HepG2 (cell line): Measurements from ENCODE around the gene ABCG8. TPM values are rescaled to one million over a fixed set of nuclear protein-coding genes. Genes with fewer than 3 reads are reported as not detected.

Experiments used
- ATAC-seq: fragments of 200-7000 bp; cut with Tn5 transposase; 3 replicates; pipeline ENCODE4 v1.9.1; 2020; ENCODE audit warnings: mild to moderate bottlenecking, moderate library complexity
- BruUV-seq: library from RNA; stranded (reverse); fragments of 400-500 nt; replicated peaks from 2 replicates; lab custom pipeline; 2021; lab: Mats Ljungman, UMichigan
- CTCF ChIA-PET: fragments of 300-600 bp; formaldehyde crosslinking; extraction: SDS; loops from one replicate; lab custom pipeline; 2021; ENCODE audit warnings: low total read pairs, inconsistent platforms, low intra/inter-chr PET ratio; lab: Yijun Ruan, JAX
- POLR2A ChIA-PET: fragments of 350-600 bp; sonication (Branson Sonifier 250); formaldehyde crosslinking; loops from one replicate; lab custom pipeline; 2020; ENCODE audit warnings: antibody characterized with exemption, inconsistent platforms; lab: Yijun Ruan, JAX
- DNase-seq: peaks from one replicate; pipeline ENCODE4 v3.0.0-alpha.2; 2015; ENCODE audit warnings: low spot score
- FAIRE-seq: peaks from 3 replicates; lab custom pipeline; 2011; peaks lifted over from hg19 to GRCh38; lab: Jason Lieb, UNC
- H2AFZ ChIP-seq: one replicate; pipeline ENCODE4 v1.6.1; 2011; ENCODE audit warnings: low read length, inconsistent platforms
- H3K27ac ChIP-seq: fragments of 300-600 bp; 3 replicates; pipeline ENCODE4 v1.8.0; 2011; ENCODE audit warnings: mixed run types, mild to moderate bottlenecking, mixed read lengths, low read length, inconsistent platforms; ENCODE audit not compliant: insufficient read depth; ENCODE audit errors: extremely low read length
- H3K27me3 ChIP-seq, 2 experiments: fragments of 200-600 bp in 1 of 2; 2 replicates in 1 of 2; 3 replicates in 1 of 2; pipeline versions ENCODE4 v1.6.0 to v1.8.0; 2011; ENCODE audit warnings: low read length in 2 of 2, mild to moderate bottlenecking in 2 of 2, moderate library complexity in 2 of 2, inconsistent platforms in 1 of 2; ENCODE audit not compliant: insufficient read depth in 2 of 2, control insufficient read depth in 1 of 2
- H3K36me3 ChIP-seq, 2 experiments: fragments of 200-600 bp in 1 of 2; replicated peaks in 1 of 2; 2 replicates in 1 of 2; 3 replicates in 1 of 2; pipeline versions ENCODE4 v1.5.1 to v1.8.0; 2011; ENCODE audit warnings: low read length in 2 of 2, inconsistent platforms in 1 of 2; ENCODE audit not compliant: insufficient read depth in 2 of 2, control insufficient read depth in 1 of 2
- H3K4me1 ChIP-seq: 2 replicates; pipeline ENCODE4 v1.5.1; 2012; ENCODE audit warnings: low read length, inconsistent platforms; ENCODE audit not compliant: insufficient read depth
- H3K4me2 ChIP-seq: 2 replicates; pipeline ENCODE4 v1.6.0; 2011; ENCODE audit warnings: low read depth, low read length, inconsistent platforms
- H3K4me3 ChIP-seq, 3 experiments: fragments of 200-600 bp in 1 of 3; sonication (generic), shearing (Covaris generic) in 1 of 3; replicated peaks in 1 of 3; 2 replicates each; pipeline ENCODE4 v1.5.1; 2011 to 2016; ENCODE audit warnings: low read length in 3 of 3, inconsistent platforms in 2 of 3, low read depth in 2 of 3, mild to moderate bottlenecking in 2 of 3, control low read depth in 1 of 3, mixed read lengths in 1 of 3; ENCODE audit not compliant: insufficient read depth in 1 of 3
- H3K79me2 ChIP-seq: one replicate; pipeline ENCODE4 v1.6.1; 2011; ENCODE audit warnings: low read length, inconsistent platforms; ENCODE audit not compliant: insufficient read depth
- H3K9ac ChIP-seq: 2 replicates; pipeline ENCODE4 v1.6.0; 2011; ENCODE audit warnings: mild to moderate bottlenecking, low read depth, low read length, inconsistent platforms; ENCODE audit not compliant: insufficient read depth
- H3K9me3 ChIP-seq: 2 replicates; pipeline ENCODE4 v1.5.1; 2012; ENCODE audit warnings: mild to moderate bottlenecking, low read length
- H4K20me1 ChIP-seq: 2 replicates; pipeline ENCODE4 v1.6.0; 2011; ENCODE audit warnings: inconsistent platforms, mild to moderate bottlenecking, low read length, moderate library complexity; ENCODE audit not compliant: insufficient read depth
- FOXP1 ChIP-seq, 2 experiments: fragments of 450-650 bp in 1 of 2; IDR thresholded peaks; 2 replicates each; pipeline ENCODE4 v1.6.1; 2017 to 2018; ENCODE audit warnings: antibody characterized with exemption in 1 of 2
- POLR2AphosphoS2 ChIP-seq: IDR thresholded peaks from 2 replicates; pipeline ENCODE4 v1.6.1; 2011; ENCODE audit warnings: low read depth, low read length, improper control_type of control experiment
- PRPF4 ChIP-seq: fragments of 200-400 bp; formaldehyde crosslinking; IDR thresholded peaks from 2 replicates; pipeline ENCODE4 v1.6.1; 2016; ENCODE audit warnings: low read length, low read depth; ENCODE audit not compliant: poor library complexity, severe bottlenecking
- SALL1 ChIP-seq: sonication (generic); formaldehyde crosslinking; IDR thresholded peaks from 2 replicates; pipeline ENCODE4 v1.8.0; 2022; ENCODE audit warnings: mild to moderate bottlenecking, missing genetic modification reagents
- SPEN ChIP-seq: sonication (generic); formaldehyde crosslinking; IDR thresholded peaks from 2 replicates; pipeline ENCODE4 v1.5.1; 2020; ENCODE audit warnings: low read depth, mild to moderate bottlenecking, missing genetic modification reagents
- TARDBP ChIP-seq: sonication (generic); formaldehyde crosslinking; IDR thresholded peaks from 2 replicates; pipeline ENCODE4 v1.8.0; 2022; ENCODE audit warnings: mild to moderate bottlenecking, missing genetic modification reagents
- YEATS2 ChIP-seq: sonication (generic); formaldehyde crosslinking; IDR thresholded peaks from 2 replicates; pipeline ENCODE4 v1.4.0; 2020; ENCODE audit warnings: missing genetic modification reagents, borderline replicate concordance
- ZBTB7B ChIP-seq: sonication (generic); formaldehyde crosslinking; IDR thresholded peaks from 2 replicates; pipeline ENCODE4 v1.4.0; 2020; ENCODE audit warnings: missing genetic modification reagents
- ZNF124 ChIP-seq: sonication (generic); formaldehyde crosslinking; IDR thresholded peaks from 2 replicates; pipeline ENCODE4 v1.4.0; 2020; ENCODE audit warnings: missing genetic modification reagents
- ZNF292 ChIP-seq: sonication (generic); formaldehyde crosslinking; IDR thresholded peaks from 2 replicates; pipeline ENCODE4 v1.8.1; 2022; ENCODE audit warnings: mild to moderate bottlenecking, low read depth, missing genetic modification reagents, borderline replicate concordance
- ZNF775 ChIP-seq: sonication (generic); formaldehyde crosslinking; IDR thresholded peaks from 2 replicates; pipeline ENCODE4 v1.4.0; 2020; ENCODE audit warnings: missing genetic modification reagents, mild to moderate bottlenecking, moderate library complexity, borderline replicate concordance
- WGBS: methylation state at CpG from one replicate; pipeline ENCODE4 v1.1.6; 2017; ENCODE audit warnings: low lambda C conversion rate; 5-methylcytosine and 5-hydroxymethylcytosine counted together
- in situ Hi-C: cut with HindIII; loops from 2 replicates; pipeline ENCODE4 v1.10.0; 2017; ENCODE audit warnings: low pct_unique_long_range_greater_than_20kb; ENCODE audit not compliant: extremely low pct_ligation_motif_present
- intact Hi-C: fragments of 100-400 bp; cut with micrococcal nuclease; formaldehyde crosslinking; loops from one replicate; pipeline ENCODE4 v1.10.0; 2022; ENCODE audit not compliant: unreplicated experiment
- polyA plus RNA-seq, 8 experiments: library from polyadenylated mRNA; depleted of rRNA in 3 of 8; stranded (reverse) in 7 of 8; unstranded in 1 of 8; fragments of >200 nt; fragmentation: Illumina TruSeq in 4 of 8; extraction: Trizol in 4 of 8; gene quantifications; 2 replicates each; pipeline versions ENCODE4 v1.2.1 to v1.2.3, GENCODE V29; 2011 to 2016; ENCODE audit warnings: low read depth in 4 of 8, missing spikeins in 1 of 8, mixed read lengths in 1 of 8; ENCODE audit not compliant: insufficient read depth in 1 of 8
- total RNA-seq, 5 experiments: library from RNA; depleted of rRNA; stranded (reverse); fragments of >200 nt; fragmentation: Illumina TruSeq; extraction: Trizol; gene quantifications; 2 replicates each; pipeline ENCODE4 v1.2.3, GENCODE V29; 2016; ENCODE audit warnings: low read depth in 1 of 5
- TF ChIP-seq, protein P1 (sequence below): sonication (generic); formaldehyde crosslinking; IDR thresholded peaks from 2 replicates; pipeline ENCODE4 v1.8.0; 2023; ENCODE audit warnings: mild to moderate bottlenecking, missing genetic modification reagents
- TF ChIP-seq, protein P2 (sequence below): sonication (generic); formaldehyde crosslinking; IDR thresholded peaks from 2 replicates; pipeline ENCODE4 v1.5.1; 2020; ENCODE audit warnings: missing genetic modification reagents, mild to moderate bottlenecking, borderline replicate concordance
- TF ChIP-seq, protein P3 (sequence below): sonication (generic); formaldehyde crosslinking; conservative IDR thresholded peaks from 2 replicates; pipeline ENCODE4 v1.8.1; 2023; ENCODE audit warnings: missing genetic modification reagents

Gene ABCG8
- total and polyA plus RNA-seq, 2 of the 13 experiments (the other 11 are each of a cell fraction or from before 2014, with no cell fraction given): 8.1 to 8.8 TPM

DNA sequence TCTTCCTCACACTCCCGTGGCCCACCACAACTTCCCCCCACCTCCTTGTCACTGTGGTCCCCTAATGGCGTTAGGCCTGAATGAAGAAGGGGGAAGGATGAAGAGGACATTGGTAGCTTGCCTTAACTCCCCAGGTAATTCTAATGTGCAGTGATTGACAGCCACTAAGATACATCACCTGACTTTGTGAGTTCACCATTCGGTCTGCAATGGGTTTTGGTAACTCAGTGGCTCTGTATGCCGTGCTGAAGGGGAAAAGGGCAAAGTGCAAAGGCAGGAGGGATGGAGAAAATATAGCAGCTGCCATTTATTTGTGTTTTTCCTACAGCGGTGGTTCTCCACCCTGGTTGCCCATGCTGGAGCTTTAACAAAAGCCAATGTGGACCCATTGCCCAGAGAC is 42.2 kb downstream of the ABCG8 start (continued):
- TF ChIP-seq, protein P1, sequence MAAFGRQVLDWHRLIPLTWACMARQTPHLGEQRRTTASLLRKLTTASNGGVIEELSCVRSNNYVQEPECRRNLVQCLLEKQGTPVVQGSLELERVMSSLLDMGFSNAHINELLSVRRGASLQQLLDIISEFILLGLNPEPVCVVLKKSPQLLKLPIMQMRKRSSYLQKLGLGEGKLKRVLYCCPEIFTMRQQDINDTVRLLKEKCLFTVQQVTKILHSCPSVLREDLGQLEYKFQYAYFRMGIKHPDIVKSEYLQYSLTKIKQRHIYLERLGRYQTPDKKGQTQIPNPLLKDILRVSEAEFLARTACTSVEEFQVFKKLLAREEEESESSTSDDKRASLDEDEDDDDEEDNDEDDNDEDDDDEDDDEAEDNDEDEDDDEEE (CRISPR knock-in tag): no peak
- TF ChIP-seq TARDBP (CRISPR knock-in tag): 0 out of 2 replicates have a peak, but pooled peaks have one; percentile 30
- peak; percentile 47; the same call in 1 of the 2 replicates for TF ChIP-seq SPEN (CRISPR knock-in tag)

DNA sequence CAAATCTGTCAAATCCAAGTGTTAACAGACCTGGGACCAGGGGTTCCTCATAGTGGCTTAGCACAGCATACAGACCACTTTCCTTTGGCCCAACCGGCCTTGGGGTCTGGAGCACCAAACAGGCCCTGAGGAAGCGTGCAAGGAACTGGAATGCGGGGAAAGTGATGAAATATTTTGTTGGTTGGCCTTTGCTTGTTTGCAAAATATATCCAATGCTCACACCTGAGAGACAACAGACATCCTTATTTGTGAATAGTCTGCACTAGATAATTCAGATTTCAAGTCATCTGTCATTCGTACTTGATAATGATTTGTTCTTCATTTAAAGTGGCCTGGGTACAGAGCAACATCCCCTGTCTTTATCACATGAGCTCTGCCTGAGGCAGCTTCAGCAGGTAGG is 43.5 kb downstream of the ABCG8 start:
- peak; percentile 35 for ATAC-seq
- H3K4me3 ChIP-seq: peak overlapping the region in 2 of 3 experiments; percentile 35 to 36; a peak in 3 of 6 replicates
- H3K27ac ChIP-seq: peak overlapping the region; percentile 1
- no peaks in the 10 kb centered on the region for H3K79me2 ChIP-seq
- no peaks in the 10 kb centered on the region for H3K27me3 ChIP-seq
- H3K4me1 ChIP-seq: peaks cover 54% of the 10 kb centered on the region
- no peaks in the 10 kb centered on the region for H3K9me3 ChIP-seq
- no TSS peak for BruUV-seq
- 16% methylated on average over 4 of the region's 4 CpGs for WGBS
- H4K20me1 ChIP-seq: no peaks in the 10 kb centered on the region
- H2AFZ ChIP-seq: no peak overlapping the region
- no peak overlapping the region for H3K9ac ChIP-seq
- intact Hi-C loops (loop anchor here (1.0 to 5.0 kb wide), 2 partner anchors 75 to 270 kb away; no protein-coding TSS in a partner anchor), in situ Hi-C loops (no loop called here)
- CTCF ChIA-PET: no interaction called here
- FAIRE-seq: no peak
- DNase-seq: no peak
- POLR2A ChIA-PET: interaction anchor here (1.1 kb wide), 2 partner anchors 63 to 75 kb away, joined by 4 read pairs; no protein-coding TSS in a partner anchor
- peak overlapping the region; percentile 60 for H3K4me2 ChIP-seq
- peaks cover 3 to 9% of the 10 kb centered on the region in 2 experiments for H3K36me3 ChIP-seq
- TF ChIP-seq ZNF124 (CRISPR knock-in tag) (no peak), POLR2AphosphoS2 (no peak), ZNF292 (0 out of 2 replicates have a peak, but pooled peaks have one; percentile 14), YEATS2 (CRISPR knock-in tag) (no peak), SALL1 (CRISPR knock-in tag) (peak; percentile 32; the same call in 1 of the 2 replicates), ZBTB7B (CRISPR knock-in tag) (no peak), PRPF4 (no peak), ZNF775 (CRISPR knock-in tag) (no peak), FOXP1 (IDR thresholded peaks at IDR 0.05) (no peak), FOXP1 (CRISPR knock-in tag; IDR thresholded peaks at IDR 0.05) (peak; percentile 35; the same call in 1 of the 2 replicates)
- TF ChIP-seq, protein P2, sequence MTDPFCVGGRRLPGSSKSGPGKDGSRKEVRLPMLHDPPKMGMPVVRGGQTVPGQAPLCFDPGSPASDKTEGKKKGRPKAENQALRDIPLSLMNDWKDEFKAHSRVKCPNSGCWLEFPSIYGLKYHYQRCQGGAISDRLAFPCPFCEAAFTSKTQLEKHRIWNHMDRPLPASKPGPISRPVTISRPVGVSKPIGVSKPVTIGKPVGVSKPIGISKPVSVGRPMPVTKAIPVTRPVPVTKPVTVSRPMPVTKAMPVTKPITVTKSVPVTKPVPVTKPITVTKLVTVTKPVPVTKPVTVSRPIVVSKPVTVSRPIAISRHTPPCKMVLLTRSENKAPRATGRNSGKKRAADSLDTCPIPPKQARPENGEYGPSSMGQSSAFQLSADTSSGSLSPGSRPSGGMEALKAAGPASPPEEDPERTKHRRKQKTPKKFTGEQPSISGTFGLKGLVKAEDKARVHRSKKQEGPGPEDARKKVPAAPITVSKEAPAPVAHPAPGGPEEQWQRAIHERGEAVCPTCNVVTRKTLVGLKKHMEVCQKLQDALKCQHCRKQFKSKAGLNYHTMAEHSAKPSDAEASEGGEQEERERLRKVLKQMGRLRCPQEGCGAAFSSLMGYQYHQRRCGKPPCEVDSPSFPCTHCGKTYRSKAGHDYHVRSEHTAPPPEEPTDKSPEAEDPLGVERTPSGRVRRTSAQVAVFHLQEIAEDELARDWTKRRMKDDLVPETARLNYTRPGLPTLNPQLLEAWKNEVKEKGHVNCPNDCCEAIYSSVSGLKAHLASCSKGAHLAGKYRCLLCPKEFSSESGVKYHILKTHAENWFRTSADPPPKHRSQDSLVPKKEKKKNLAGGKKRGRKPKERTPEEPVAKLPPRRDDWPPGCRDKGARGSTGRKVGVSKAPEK (CRISPR knock-in tag): peak; percentile 31; the same call in 1 of the 2 replicates
- TF ChIP-seq, protein P3, sequence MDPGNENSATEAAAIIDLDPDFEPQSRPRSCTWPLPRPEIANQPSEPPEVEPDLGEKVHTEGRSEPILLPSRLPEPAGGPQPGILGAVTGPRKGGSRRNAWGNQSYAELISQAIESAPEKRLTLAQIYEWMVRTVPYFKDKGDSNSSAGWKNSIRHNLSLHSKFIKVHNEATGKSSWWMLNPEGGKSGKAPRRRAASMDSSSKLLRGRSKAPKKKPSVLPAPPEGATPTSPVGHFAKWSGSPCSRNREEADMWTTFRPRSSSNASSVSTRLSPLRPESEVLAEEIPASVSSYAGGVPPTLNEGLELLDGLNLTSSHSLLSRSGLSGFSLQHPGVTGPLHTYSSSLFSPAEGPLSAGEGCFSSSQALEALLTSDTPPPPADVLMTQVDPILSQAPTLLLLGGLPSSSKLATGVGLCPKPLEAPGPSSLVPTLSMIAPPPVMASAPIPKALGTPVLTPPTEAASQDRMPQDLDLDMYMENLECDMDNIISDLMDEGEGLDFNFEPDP (CRISPR knock-in tag): 0 out of 2 replicates have a peak, but pooled peaks have one; percentile 27
